Smooth muscle cell (in vitro differentiated cells): ENCODE measurements around the gene CCDC92. TPM values are rescaled to one million over a fixed set of nuclear protein-coding genes. Genes with fewer than 3 reads are reported as not detected.

Experiments used
- DNase-seq: peaks from one replicate; lab custom pipeline; 2025; ENCODE audit not compliant: unreplicated experiment; lab: John Stamatoyannopoulos, UW
- H2AFZ ChIP-seq: fragments of 200-600 bp; sonication (generic); 2 replicates; pipeline ENCODE4 v1.6.0; 2016; ENCODE audit warnings: antibody characterized with exemption, low read depth, mild to moderate bottlenecking
- H3F3A ChIP-seq: fragments of 200-600 bp; sonication (generic); 2 replicates; pipeline ENCODE4 v1.6.0; 2017; ENCODE audit warnings: antibody characterized with exemption, low read depth
- H3K27ac ChIP-seq: fragments of 200-600 bp; sonication (generic); 2 replicates; pipeline ENCODE4 v1.5.1; 2016; ENCODE audit warnings: low read depth, mild to moderate bottlenecking
- H3K27me3 ChIP-seq: fragments of 200-600 bp; sonication (generic); 2 replicates; pipeline ENCODE4 v1.6.1; 2016; ENCODE audit warnings: low read depth, mild to moderate bottlenecking
- H3K36me3 ChIP-seq: fragments of 200-600 bp; sonication (generic); 2 replicates; pipeline ENCODE4 v1.5.1; 2016; ENCODE audit warnings: low read depth
- H3K4me1 ChIP-seq: fragments of 200-600 bp; sonication (generic); 2 replicates; pipeline ENCODE4 v1.5.1; 2016; ENCODE audit warnings: low read depth
- H3K4me2 ChIP-seq: fragments of 200-600 bp; sonication (generic); 2 replicates; pipeline ENCODE4 v1.6.0; 2016; ENCODE audit warnings: mild to moderate bottlenecking
- H3K4me3 ChIP-seq: fragments of 200-600 bp; sonication (generic); 2 replicates; pipeline ENCODE4 v1.5.1; 2016; ENCODE audit warnings: mild to moderate bottlenecking
- H3K79me2 ChIP-seq: fragments of 200-600 bp; sonication (generic); 2 replicates; pipeline ENCODE4 v1.6.0; 2016; ENCODE audit warnings: low read depth, mild to moderate bottlenecking
- H3K9ac ChIP-seq: fragments of 200-600 bp; sonication (generic); 2 replicates; pipeline ENCODE4 v1.6.0; 2016; ENCODE audit warnings: low read depth
- H3K9me3 ChIP-seq: fragments of 200-600 bp; sonication (generic); replicated peaks from 2 replicates; pipeline ENCODE4 v1.5.1; 2016; ENCODE audit warnings: low read depth
- H4K20me1 ChIP-seq: fragments of 200-600 bp; sonication (generic); 2 replicates; pipeline ENCODE4 v1.6.0; 2016; ENCODE audit warnings: low read depth
- WGBS: methylation state at CpG from one replicate; pipeline ENCODE4 v1.1.7; 2016; ENCODE audit warnings: low lambda C conversion rate; 5-methylcytosine and 5-hydroxymethylcytosine counted together
- polyA plus RNA-seq: library from polyadenylated mRNA; unstranded; fragments of >200 nt; fragmentation: Nextera tagmentation; extraction: Ambion mirVana; gene quantifications from 2 replicates; pipeline ENCODE4 v1.2.1, GENCODE V29; 2016
- total RNA-seq: library from RNA; depleted of rRNA; stranded (reverse); fragments of >200 nt; gene quantifications from 2 replicates; pipeline ENCODE4 v1.2.3, GENCODE V29; 2014
- TF ChIP-seq, protein P1 (sequence below): fragments of 200-600 bp; sonication (generic); IDR thresholded peaks from 2 replicates; pipeline ENCODE4 v1.5.1; 2017; ENCODE audit warnings: borderline replicate concordance, mild to moderate bottlenecking, antibody characterized with exemption; ENCODE audit not compliant: insufficient read depth, poor library complexity, severe bottlenecking

The CCDC92 gene
- total and polyA plus RNA-seq, 2 experiments from 2014 or later, result 17.4 to 68.2 TPM

- Histone ChIP-seq H3K4me1 (no peaks in the 10 kb centered on the region), H3K27me3 (no peaks in the 10 kb centered on the region), H4K20me1 (peaks cover 63% of the 10 kb centered on the region), H3K79me2 (peaks cover 60% of the 10 kb centered on the region), H3K36me3 (peaks cover 3% of the 10 kb centered on the region), H3F3A (no peaks in the 10 kb centered on the region), H2AFZ (no peak overlapping the region), H3K4me2 (no peak overlapping the region), H3K9ac (no peak overlapping the region), H3K4me3 (no peak overlapping the region), H3K27ac (no peak overlapping the region), H3K9me3 (no peaks in the 10 kb centered on the region)
- WGBS, result 94% methylated on average over 4 of the region's 4 CpGs
- TF ChIP-seq, protein P1, sequence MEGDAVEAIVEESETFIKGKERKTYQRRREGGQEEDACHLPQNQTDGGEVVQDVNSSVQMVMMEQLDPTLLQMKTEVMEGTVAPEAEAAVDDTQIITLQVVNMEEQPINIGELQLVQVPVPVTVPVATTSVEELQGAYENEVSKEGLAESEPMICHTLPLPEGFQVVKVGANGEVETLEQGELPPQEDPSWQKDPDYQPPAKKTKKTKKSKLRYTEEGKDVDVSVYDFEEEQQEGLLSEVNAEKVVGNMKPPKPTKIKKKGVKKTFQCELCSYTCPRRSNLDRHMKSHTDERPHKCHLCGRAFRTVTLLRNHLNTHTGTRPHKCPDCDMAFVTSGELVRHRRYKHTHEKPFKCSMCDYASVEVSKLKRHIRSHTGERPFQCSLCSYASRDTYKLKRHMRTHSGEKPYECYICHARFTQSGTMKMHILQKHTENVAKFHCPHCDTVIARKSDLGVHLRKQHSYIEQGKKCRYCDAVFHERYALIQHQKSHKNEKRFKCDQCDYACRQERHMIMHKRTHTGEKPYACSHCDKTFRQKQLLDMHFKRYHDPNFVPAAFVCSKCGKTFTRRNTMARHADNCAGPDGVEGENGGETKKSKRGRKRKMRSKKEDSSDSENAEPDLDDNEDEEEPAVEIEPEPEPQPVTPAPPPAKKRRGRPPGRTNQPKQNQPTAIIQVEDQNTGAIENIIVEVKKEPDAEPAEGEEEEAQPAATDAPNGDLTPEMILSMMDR, result no peak
- DNase-seq, result no peak
These were observed 12.3 kb upstream of the CCDC92 start for GRCh38 chr12:123984903-123985302.

GRCh38 chr12:123983822-123984485 is 11.3 kb upstream of the CCDC92 start:
- no peak overlapping the region for H3K4me2 ChIP-seq
- no peak overlapping the region for H2AFZ ChIP-seq
- H3K27me3 ChIP-seq, result no peaks in the 10 kb centered on the region
- TF ChIP-seq, protein P1, result peak; percentile 63
- peaks cover 69% of the 10 kb centered on the region for H3K79me2 ChIP-seq
- WGBS, result 56% methylated on average over 7 of the region's 7 CpGs
- DNase-seq, result no peak
- no peaks in the 10 kb centered on the region for H3K9me3 ChIP-seq
- no peaks in the 10 kb centered on the region for H3K4me1 ChIP-seq
- no peak overlapping the region for H3K4me3 ChIP-seq
- H4K20me1 ChIP-seq, result peaks cover 64% of the 10 kb centered on the region
- no peak overlapping the region for H3K9ac ChIP-seq
- H3F3A ChIP-seq, result no peaks in the 10 kb centered on the region
- peaks cover 3% of the 10 kb centered on the region for H3K36me3 ChIP-seq
- no peak overlapping the region for H3K27ac ChIP-seq

DNA sequence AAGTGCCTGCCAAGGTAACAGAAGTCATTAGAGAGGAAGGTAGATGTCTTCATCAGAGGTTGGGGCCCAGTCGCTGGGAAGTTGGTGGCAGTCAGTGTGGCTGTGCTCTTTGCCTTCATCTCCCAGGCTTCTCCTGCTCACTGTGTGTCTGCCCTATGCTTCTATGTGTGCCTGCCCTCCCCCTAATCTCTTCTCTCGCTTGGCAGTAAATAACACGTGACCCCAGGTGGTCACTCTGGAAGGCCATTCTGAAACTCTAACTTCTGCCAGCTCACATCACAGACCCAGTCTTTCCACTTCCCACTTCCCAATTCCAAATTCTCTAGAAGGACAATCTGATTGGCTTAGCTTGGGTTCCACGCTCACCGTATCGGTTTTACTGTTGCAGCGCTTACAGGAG is 9.6 kb upstream of the CCDC92 start:
- H3F3A ChIP-seq, result no peaks in the 10 kb centered on the region
- no peak overlapping the region for H3K4me3 ChIP-seq
- H3K36me3 ChIP-seq, result no peaks in the 10 kb centered on the region
- DNase-seq, result no peak
- peaks cover 79% of the 10 kb centered on the region for H3K79me2 ChIP-seq
- H3K27me3 ChIP-seq, result no peaks in the 10 kb centered on the region
- WGBS, result 94% methylated on average over 7 of the region's 7 CpGs
- no peak overlapping the region for H3K27ac ChIP-seq
- H3K9ac ChIP-seq, result no peak overlapping the region
- TF ChIP-seq, protein P1, result no peak
- H2AFZ ChIP-seq, result no peak overlapping the region
- no peaks in the 10 kb centered on the region for H3K4me1 ChIP-seq
- peaks cover 57% of the 10 kb centered on the region for H4K20me1 ChIP-seq
- no peaks in the 10 kb centered on the region for H3K9me3 ChIP-seq
- no peak overlapping the region for H3K4me2 ChIP-seq

GRCh38 chr12:123979566-123979965 is 6.9 kb upstream of the CCDC92 start:
- Histone ChIP-seq H3K36me3 (no peaks in the 10 kb centered on the region), H3K79me2 (peaks cover 89% of the 10 kb centered on the region), H3K4me3 (no peak overlapping the region), H3K9ac (no peak overlapping the region), H3K4me2 (no peak overlapping the region), H3K9me3 (no peaks in the 10 kb centered on the region), H3F3A (no peaks in the 10 kb centered on the region), H3K27ac (no peak overlapping the region), H3K4me1 (peaks cover 5% of the 10 kb centered on the region), H4K20me1 (peaks cover 62% of the 10 kb centered on the region), H2AFZ (no peak overlapping the region), H3K27me3 (no peaks in the 10 kb centered on the region)
- TF ChIP-seq, protein P1, result no peak
- WGBS, result 97% methylated on average over 6 of the region's 6 CpGs
- no peak for DNase-seq
